ENCODE results near the gene CCDC7.

DNA sequence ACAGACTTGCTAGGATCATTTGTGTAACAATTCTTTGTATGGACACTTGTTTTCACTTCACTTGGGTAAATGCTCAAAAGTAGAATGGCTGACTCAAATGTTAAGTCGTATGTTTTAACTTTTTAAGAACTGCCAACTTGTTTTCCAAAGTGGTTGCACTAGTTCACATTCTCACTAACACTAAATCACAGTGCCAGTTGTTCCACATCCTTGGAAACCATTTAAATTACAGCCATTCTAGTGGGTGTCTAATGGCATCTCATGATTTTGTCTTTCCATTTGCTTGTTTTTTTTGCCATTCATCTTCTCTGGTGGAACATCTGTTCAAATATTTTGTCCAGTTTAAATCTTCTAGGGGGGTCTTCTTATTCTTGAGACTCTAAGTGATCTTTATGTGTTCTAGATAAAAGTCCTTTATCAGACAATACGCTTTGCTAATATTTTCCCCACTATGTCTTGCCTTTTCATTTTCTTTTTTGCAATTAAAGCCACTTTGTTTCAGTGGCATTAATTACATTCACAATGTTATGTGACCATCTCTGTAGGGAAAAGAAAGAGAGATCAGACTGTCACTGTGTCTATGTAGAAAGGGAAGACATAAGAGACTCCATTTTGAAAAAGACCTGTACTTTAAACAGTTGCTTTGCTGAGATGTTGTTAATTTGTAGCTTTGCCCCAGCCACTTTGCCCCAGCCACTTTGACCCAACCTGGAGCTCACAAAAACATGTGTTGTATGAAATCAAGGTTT lies 448.1 kb downstream of the CCDC7 start:
- no peak for TF ChIP-seq POLR2A (IDR thresholded peaks at IDR 0.05; ENCODE audit: low read depth)
- TF ChIP-seq, protein P1, sequence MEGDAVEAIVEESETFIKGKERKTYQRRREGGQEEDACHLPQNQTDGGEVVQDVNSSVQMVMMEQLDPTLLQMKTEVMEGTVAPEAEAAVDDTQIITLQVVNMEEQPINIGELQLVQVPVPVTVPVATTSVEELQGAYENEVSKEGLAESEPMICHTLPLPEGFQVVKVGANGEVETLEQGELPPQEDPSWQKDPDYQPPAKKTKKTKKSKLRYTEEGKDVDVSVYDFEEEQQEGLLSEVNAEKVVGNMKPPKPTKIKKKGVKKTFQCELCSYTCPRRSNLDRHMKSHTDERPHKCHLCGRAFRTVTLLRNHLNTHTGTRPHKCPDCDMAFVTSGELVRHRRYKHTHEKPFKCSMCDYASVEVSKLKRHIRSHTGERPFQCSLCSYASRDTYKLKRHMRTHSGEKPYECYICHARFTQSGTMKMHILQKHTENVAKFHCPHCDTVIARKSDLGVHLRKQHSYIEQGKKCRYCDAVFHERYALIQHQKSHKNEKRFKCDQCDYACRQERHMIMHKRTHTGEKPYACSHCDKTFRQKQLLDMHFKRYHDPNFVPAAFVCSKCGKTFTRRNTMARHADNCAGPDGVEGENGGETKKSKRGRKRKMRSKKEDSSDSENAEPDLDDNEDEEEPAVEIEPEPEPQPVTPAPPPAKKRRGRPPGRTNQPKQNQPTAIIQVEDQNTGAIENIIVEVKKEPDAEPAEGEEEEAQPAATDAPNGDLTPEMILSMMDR (IDR thresholded peaks at IDR 0.05), result no peak
- TF ChIP-seq POLR2AphosphoS5 (IDR thresholded peaks at IDR 0.05), result no peak
- no peak for TF ChIP-seq EP300 (IDR thresholded peaks at IDR 0.05)

All from esophagus muscularis mucosa (tissue), 4 donors.